ENCODE measurements around the gene MBNL2. TPM values are rescaled to one million over a fixed set of nuclear protein-coding genes. Genes with fewer than 3 reads are reported as not detected.
A peak's percentile ranks its signal among the peaks of the same experiment; 100 is the strongest.

The MBNL2 gene
- total RNA-seq, 4 donors from 2014 or later: 50.7 to 115 (median 72.0) TPM

- peak overlapping the region; percentile 100 for H3K27ac ChIP-seq
Measured at GRCh38 chr13:97432232-97432916, 210.2 kb downstream of the MBNL2 start.

GRCh38 chr13:97432917-97433726 is 211.0 kb downstream of the MBNL2 start:
- TF ChIP-seq CTCF (IDR thresholded peaks at IDR 0.05) (peak in 1 of 4 experiments; percentile 29), POLR2A (IDR thresholded peaks at IDR 0.05) (peak; percentile 49 to 64)
- H3K4me3 ChIP-seq: peak overlapping the region; percentile 99 to 100
- peak overlapping the region; percentile 100 for H3K27ac ChIP-seq
- H3K27me3 ChIP-seq: no peaks in the 10 kb centered on the region
- no peaks in the 10 kb centered on the region for H3K9me3 ChIP-seq
- H3K4me1 ChIP-seq: no peaks in the 10 kb centered on the region
- intact Hi-C loops (cut with DNase I; ENCODE audit: low total_unique reads): no loop called here
- peak; percentile 99 to 100 for DNase-seq
- no peaks in the 10 kb centered on the region for H3K36me3 ChIP-seq

More at GRCh38 chr13:97432232-97432916, 210.2 kb downstream of the MBNL2 start:
- H3K9me3 ChIP-seq: no peaks in the 10 kb centered on the region
- TF ChIP-seq CTCF (IDR thresholded peaks at IDR 0.05): no peak
- TF ChIP-seq POLR2A (IDR thresholded peaks at IDR 0.05): no peak
- H3K4me1 ChIP-seq: no peaks in the 10 kb centered on the region
- H3K27me3 ChIP-seq: no peaks in the 10 kb centered on the region
- intact Hi-C loops (cut with DNase I; ENCODE audit: low total_unique reads): no loop called here
- no peak for DNase-seq
- H3K4me3 ChIP-seq: peak overlapping the region; percentile 99 to 100
- no peaks in the 10 kb centered on the region for H3K36me3 ChIP-seq

GRCh38 chr13:97433727-97434396 is 211.7 kb downstream of the MBNL2 start, which contains the start of gene RAP2A:
TSS of gene RAP2A (plus strand) at chr13:97434169. CDS start at chr13:97434471, 302 bp downstream.
- TF ChIP-seq CTCF (IDR thresholded peaks at IDR 0.05) (no peak), POLR2A (IDR thresholded peaks at IDR 0.05) (peak; percentile 77 to 87)
- Histone ChIP-seq H3K36me3 (no peaks in the 10 kb centered on the region), H3K9me3 (no peaks in the 10 kb centered on the region), H3K27ac (peak within 1 kb of the TSS; percentile 100), H3K4me1 (no peaks in the 10 kb centered on the region), H3K27me3 (no peaks in the 10 kb centered on the region), H3K4me3 (peak within 1 kb of the TSS; percentile 99 to 100)
- peak; percentile 90 for DNase-seq
- intact Hi-C loops (cut with DNase I; ENCODE audit: low total_unique reads): no loop called here

GRCh38 chr13:97434397-97435201 is 212.5 kb downstream of the MBNL2 start:
- no peaks in the 10 kb centered on the region for H3K9me3 ChIP-seq
- peak; percentile 44 to 46 for DNase-seq
- peak overlapping the region; percentile 100 for H3K27ac ChIP-seq
- peak overlapping the region; percentile 61 to 88 for H3K4me3 ChIP-seq
- intact Hi-C loops (cut with DNase I; ENCODE audit: low total_unique reads): no loop called here
- no peaks in the 10 kb centered on the region for H3K4me1 ChIP-seq
- no peaks in the 10 kb centered on the region for H3K36me3 ChIP-seq
- TF ChIP-seq POLR2A (IDR thresholded peaks at IDR 0.05) (no peak), CTCF (IDR thresholded peaks at IDR 0.05) (no peak)
- H3K27me3 ChIP-seq: no peaks in the 10 kb centered on the region

Measured in uterus (tissue), 4 donors.